ENCODE measurements around the gene GALNT3.

Gene GALNT3

GRCh38 chr2:165814473-165814872 lies 20.4 kb upstream of the GALNT3 start:
- no peak for DNase-seq (ENCODE audit: insufficient read length, low spot score)
- no peak for TF ChIP-seq CTCF (IDR thresholded peaks at IDR 0.05; ENCODE audit: insufficient read depth, missing control alignments)
- no peak for FAIRE-seq

GRCh38 chr2:165811592-165812370 lies 17.7 kb upstream of the GALNT3 start:
- no peak for FAIRE-seq
- no peak for TF ChIP-seq CTCF (IDR thresholded peaks at IDR 0.05; ENCODE audit: insufficient read depth, missing control alignments)
- DNase-seq (ENCODE audit: insufficient read length, low spot score) = no peak

GRCh38 chr2:165810418-165810817 lies 16.4 kb upstream of the GALNT3 start:
- DNase-seq (ENCODE audit: insufficient read length, low spot score) = no peak
- no peak for TF ChIP-seq CTCF (IDR thresholded peaks at IDR 0.05; ENCODE audit: insufficient read depth, missing control alignments)
- FAIRE-seq = no peak

DNA sequence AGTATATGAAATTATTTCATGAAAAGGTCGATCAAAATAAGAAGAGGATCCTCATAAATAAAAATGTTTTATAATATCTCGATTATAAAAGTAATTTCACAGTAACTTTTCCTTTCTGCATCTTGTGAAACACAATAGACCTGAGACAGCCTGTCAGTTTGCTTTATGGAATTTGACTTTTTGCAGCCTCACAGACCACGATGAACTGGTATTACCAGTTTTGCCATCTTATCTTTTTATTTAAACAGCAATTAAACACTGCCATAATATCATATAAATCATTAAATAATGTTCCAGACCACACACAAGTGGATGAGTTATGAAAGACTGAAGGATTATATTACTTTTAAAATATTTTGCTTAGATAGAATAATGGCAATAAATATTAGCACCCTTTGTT lies 10.7 kb upstream of the GALNT3 start:
- TF ChIP-seq CTCF (IDR thresholded peaks at IDR 0.05; ENCODE audit: insufficient read depth, missing control alignments) = no peak
- FAIRE-seq (no peak), DNase-seq (ENCODE audit: insufficient read length, low spot score) (no peak)

DNA sequence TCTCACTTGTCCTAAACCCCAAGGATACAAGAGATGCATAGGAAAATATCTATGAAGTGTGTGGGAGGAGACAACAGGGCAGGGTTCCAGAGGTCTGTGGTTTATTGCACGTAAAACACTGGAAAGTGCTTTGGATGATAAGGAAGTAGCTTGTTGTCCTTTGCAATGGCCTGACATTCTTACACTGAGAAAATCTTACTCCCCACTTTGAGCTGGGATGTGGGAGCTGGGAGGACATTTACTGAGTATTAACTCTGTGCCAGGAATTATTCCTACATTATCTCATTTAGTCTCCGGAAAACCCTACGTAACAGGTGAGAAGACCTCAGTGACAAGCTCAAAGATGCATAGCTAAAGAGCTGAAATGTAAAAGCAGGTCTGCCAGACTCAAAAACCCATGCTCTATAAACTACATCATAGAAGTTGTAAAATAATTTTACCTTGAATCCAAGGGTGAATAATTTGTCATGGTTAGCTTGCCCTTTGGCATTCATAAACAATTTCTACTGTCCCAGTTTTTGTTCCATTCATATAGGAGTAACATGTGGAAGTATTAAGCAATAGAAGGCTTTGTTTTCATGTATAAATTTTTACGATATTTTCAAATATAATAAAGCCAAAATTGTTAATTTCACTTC lies 9.2 kb upstream of the GALNT3 start:
- DNase-seq (ENCODE audit: insufficient read length, low spot score) (no peak), FAIRE-seq (no peak)
- TF ChIP-seq CTCF (IDR thresholded peaks at IDR 0.05; ENCODE audit: insufficient read depth, missing control alignments) = no peak

GRCh38 chr2:165801176-165801575 lies 7.1 kb upstream of the GALNT3 start:
- DNase-seq (ENCODE audit: insufficient read length, low spot score) = no peak
- no peak for FAIRE-seq
- no peak for TF ChIP-seq CTCF (IDR thresholded peaks at IDR 0.05; ENCODE audit: insufficient read depth, missing control alignments)
